HepG2 (cell line): ENCODE measurements around the gene VPS52. TPM values are rescaled to one million over a fixed set of nuclear protein-coding genes. Genes with fewer than 3 reads are reported as not detected.

Experiments
- ADNP ChIP-seq: sonication (generic); formaldehyde crosslinking; IDR thresholded peaks from 2 replicates; pipeline ENCODE4 v1.4.0; 2020; ENCODE audit warnings: missing genetic modification reagents
- BRCA1 ChIP-seq: sonication (generic); formaldehyde crosslinking; IDR thresholded peaks from 2 replicates; pipeline ENCODE4 v1.4.0; 2020; ENCODE audit warnings: missing genetic modification reagents
- CEBPG ChIP-seq: IDR thresholded peaks from 2 replicates; pipeline ENCODE4 v1.6.1; 2016
- ETV6 ChIP-seq: sonication (generic); formaldehyde crosslinking; conservative IDR thresholded peaks from 2 replicates; pipeline ENCODE4 v1.4.0; 2020; ENCODE audit warnings: missing genetic modification reagents
- GZF1 ChIP-seq: sonication (generic); formaldehyde crosslinking; IDR thresholded peaks from 2 replicates; pipeline ENCODE4 v1.5.1; 2020; ENCODE audit warnings: mild to moderate bottlenecking, missing genetic modification reagents
- HDAC6 ChIP-seq: fragments of 200-600 bp; sonication (generic); IDR thresholded peaks from 2 replicates; pipeline ENCODE4 v1.7.0; 2017; ENCODE audit warnings: mild to moderate bottlenecking, antibody characterized with exemption, low read length, low read depth
- HMG20A ChIP-seq: IDR thresholded peaks from 2 replicates; pipeline ENCODE4 v1.6.1; 2016; ENCODE audit warnings: borderline replicate concordance
- JUND ChIP-seq: sonication (generic); formaldehyde crosslinking; IDR thresholded peaks from 2 replicates; pipeline ENCODE4 v1.8.0; 2022; ENCODE audit warnings: mild to moderate bottlenecking, missing genetic modification reagents
- MAFG ChIP-seq: sonication (generic); formaldehyde crosslinking; IDR thresholded peaks from 2 replicates; pipeline ENCODE4 v1.5.1; 2020; ENCODE audit warnings: mild to moderate bottlenecking, missing genetic modification reagents
- MAFK ChIP-seq, 2 experiments: IDR thresholded peaks in 1 of 2; conservative IDR thresholded peaks in 1 of 2; 2 replicates each; pipeline ENCODE4 v1.6.1; 2011; ENCODE audit warnings: improper control_type of control experiment in 2 of 2, low read length in 2 of 2
- NRL ChIP-seq: sonication (generic); formaldehyde crosslinking; IDR thresholded peaks from 2 replicates; pipeline ENCODE4 v1.5.0; 2020; ENCODE audit warnings: missing genetic modification reagents, mild to moderate bottlenecking, moderate library complexity, borderline replicate concordance
- RBM39 ChIP-seq: fragments of 200-400 bp; formaldehyde crosslinking; IDR thresholded peaks from one replicate; pipeline ENCODE4 v1.6.1; 2018; ENCODE audit warnings: antibody characterized with exemption, mild to moderate bottlenecking, low read depth, low read length; ENCODE audit not compliant: poor library complexity, severe bottlenecking
- RORA ChIP-seq: sonication (generic); formaldehyde crosslinking; IDR thresholded peaks from 2 replicates; pipeline ENCODE4 v1.5.0; 2020; ENCODE audit warnings: mild to moderate bottlenecking, missing genetic modification reagents, moderate library complexity
- THRA ChIP-seq: sonication (generic); formaldehyde crosslinking; IDR thresholded peaks from 2 replicates; pipeline ENCODE4 v1.4.0; 2020; ENCODE audit warnings: missing genetic modification reagents, borderline replicate concordance
- TSC22D2 ChIP-seq: sonication (generic); formaldehyde crosslinking; IDR thresholded peaks from 2 replicates; pipeline ENCODE4 v1.5.1; 2020; ENCODE audit warnings: missing genetic modification reagents, mild to moderate bottlenecking, borderline replicate concordance
- ZFP90 ChIP-seq: sonication (generic); formaldehyde crosslinking; IDR thresholded peaks from 2 replicates; pipeline ENCODE4 v1.8.0; 2022; ENCODE audit warnings: missing genetic modification reagents, mild to moderate bottlenecking, inconsistent platforms, borderline replicate concordance
- ZNF24 ChIP-seq: fragments of 450-650 bp; IDR thresholded peaks from 2 replicates; pipeline ENCODE4 v1.6.1; 2017; ENCODE audit warnings: antibody characterized with exemption, mild to moderate bottlenecking
- ZNF282 ChIP-seq: fragments of 450-650 bp; IDR thresholded peaks from 2 replicates; pipeline ENCODE4 v1.6.1; 2018; ENCODE audit not compliant: partially characterized antibody
- ZNF318 ChIP-seq: sonication (generic); formaldehyde crosslinking; IDR thresholded peaks from 2 replicates; pipeline ENCODE4 v1.4.0; 2020; ENCODE audit warnings: mild to moderate bottlenecking, missing genetic modification reagents
- ZNF432 ChIP-seq: sonication (generic); formaldehyde crosslinking; IDR thresholded peaks from 2 replicates; pipeline ENCODE4 v1.5.0; 2020; ENCODE audit warnings: missing genetic modification reagents, mild to moderate bottlenecking, borderline replicate concordance
- polyA plus RNA-seq, 8 experiments: library from polyadenylated mRNA; depleted of rRNA in 3 of 8; stranded (reverse) in 7 of 8; unstranded in 1 of 8; fragments of >200 nt; fragmentation: Illumina TruSeq in 4 of 8; extraction: Trizol in 4 of 8; gene quantifications; 2 replicates each; pipeline versions ENCODE4 v1.2.1 to v1.2.3, GENCODE V29; 2011 to 2016; ENCODE audit warnings: low read depth in 4 of 8, missing spikeins in 1 of 8, mixed read lengths in 1 of 8; ENCODE audit not compliant: insufficient read depth in 1 of 8
- total RNA-seq, 5 experiments: library from RNA; depleted of rRNA; stranded (reverse); fragments of >200 nt; fragmentation: Illumina TruSeq; extraction: Trizol; gene quantifications; 2 replicates each; pipeline ENCODE4 v1.2.3, GENCODE V29; 2016; ENCODE audit warnings: low read depth in 1 of 5

VPS52 gene
- total and polyA plus RNA-seq, 2 of the 13 experiments (the other 11 are each of a cell fraction or from before 2014, with no cell fraction given) = 48.9 to 85.5 TPM

- TF ChIP-seq ZNF318 = 0 out of 2 replicates have a peak, but pooled peaks have one; percentile 41
- TF ChIP-seq BRCA1 (CRISPR knock-in tag) = peak; percentile 70; the same call in 1 of the 2 replicates
- no peak for TF ChIP-seq ADNP
- no peak for TF ChIP-seq HMG20A (CRISPR knock-in tag)
- TF ChIP-seq JUND (CRISPR knock-in tag) = peak; percentile 83
- TF ChIP-seq RBM39 = peak; percentile 85
- TF ChIP-seq TSC22D2 (CRISPR knock-in tag) = no peak
- no peak for TF ChIP-seq MAFK (conservative IDR thresholded peaks at IDR 0.05 in 1 of 2, IDR thresholded peaks at IDR 0.05 in 1 of 2; ENCODE audit: low read length in 2 of 2)
- TF ChIP-seq ZFP90 (CRISPR knock-in tag) = no peak
- 0 out of 2 replicates have a peak, but pooled peaks have one; percentile 30 for TF ChIP-seq CEBPG (CRISPR knock-in tag)
- TF ChIP-seq RORA = no peak
- TF ChIP-seq HDAC6 = no peak
- no peak; the same call in 1 of the 2 replicates for TF ChIP-seq MAFG (CRISPR knock-in tag)
- TF ChIP-seq NRL (CRISPR knock-in tag) = 0 out of 2 replicates have a peak, but pooled peaks have one; percentile 27
- no peak for TF ChIP-seq ZNF432 (CRISPR knock-in tag)
- peak; percentile 61; the same call in 1 of the 2 replicates for TF ChIP-seq GZF1 (CRISPR knock-in tag)
- peak; percentile 70 for TF ChIP-seq THRA (CRISPR knock-in tag)
- no peak for TF ChIP-seq ZNF282
- 0 out of 2 replicates have a peak, but pooled peaks have one; percentile 52 for TF ChIP-seq ETV6 (CRISPR knock-in tag)
- no peak for TF ChIP-seq ZNF24
Observed at GRCh38 chr6:33208091-33208967, 63.3 kb downstream of the VPS52 start, which contains the start of gene RING1 (continued).
